Suprapubic skin (tissue), 3 donors: ENCODE data around the gene ATF3.
A peak's percentile ranks its signal among the peaks of the same experiment; 100 is the strongest.

Source experiments
- CTCF ChIP-seq, 2 donors: fragments of 200-600 bp in 1 of 2; fragments of 450-650 bp in 1 of 2; sonication (generic) in 1 of 2; IDR thresholded peaks; one replicate each; pipeline ENCODE4 v1.5.1; 2016 to 2019; ENCODE audit warnings: antibody characterized with exemption in 2 of 2, mild to moderate bottlenecking in 1 of 2, moderate library complexity in 1 of 2
- EP300 ChIP-seq: sonication (generic); formaldehyde crosslinking; IDR thresholded peaks from one replicate; pipeline ENCODE4 v1.6.1; 2017; ENCODE audit warnings: antibody characterized with exemption

DNA sequence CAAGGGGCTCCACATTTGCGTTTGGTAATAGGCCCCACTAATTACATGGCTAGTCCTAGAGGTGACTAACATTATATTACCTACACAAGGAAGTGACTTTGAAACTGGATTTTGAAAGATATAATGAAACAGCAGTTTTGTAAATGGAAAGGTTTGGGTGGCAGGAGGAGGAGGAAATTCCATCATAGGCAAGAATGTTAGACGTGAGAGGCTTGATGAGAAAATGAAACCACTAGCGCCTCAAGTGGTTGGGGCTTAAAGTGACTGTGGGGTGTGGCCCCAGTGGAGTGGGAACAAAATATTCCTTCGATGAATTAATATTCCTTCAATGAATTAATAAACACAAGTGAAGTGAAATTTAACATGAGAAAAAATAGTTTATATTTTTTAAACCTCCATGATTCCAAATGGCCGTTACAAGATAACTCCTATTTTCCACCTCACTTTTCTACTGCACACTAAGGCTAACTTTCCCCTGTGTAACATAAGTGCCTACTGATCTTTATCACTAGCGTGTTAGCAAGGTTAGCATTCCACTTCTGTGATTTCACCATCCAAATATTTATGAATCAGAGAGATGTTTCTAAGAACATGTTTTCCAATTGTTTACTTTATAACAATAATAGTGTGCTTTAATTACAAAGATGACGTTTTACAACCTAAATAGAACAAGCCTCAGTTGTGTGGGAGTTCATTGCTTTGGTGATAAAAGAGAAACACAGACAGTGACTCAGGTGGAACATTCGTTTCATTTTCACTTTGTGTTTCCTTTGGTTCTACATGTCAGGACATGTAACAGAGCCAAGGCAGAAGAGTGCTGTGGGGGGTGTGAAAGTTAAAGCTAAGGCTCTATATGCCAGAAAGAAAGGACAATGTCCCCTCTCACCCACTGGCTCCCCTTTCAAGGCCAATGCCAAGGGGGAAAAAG lies 12.5 kb upstream of the ATF3 start:
- TF ChIP-seq CTCF (IDR thresholded peaks at IDR 0.05) (peak; percentile 12 to 60), EP300 (no peak)
